A673 (cell line): ENCODE measurements around the gene NEIL1. TPM values are rescaled to one million over a fixed set of nuclear protein-coding genes. Genes with fewer than 3 reads are reported as not detected.

ENCODE experiments used
- BruUV-seq: library from RNA; stranded (reverse); fragments of 400-500 nt; replicated peaks from 2 replicates; lab custom pipeline; 2021; lab: Mats Ljungman, UMichigan
- CTCF ChIA-PET: fragments of 300-600 bp; sonication (Branson Sonifier 250); formaldehyde crosslinking; loops from one replicate; lab custom pipeline; 2022; ENCODE audit warnings: antibody characterized with exemption; lab: Charles Lee
- POLR2A ChIA-PET: fragments of 300-600 bp; sonication (Branson Sonifier 250); formaldehyde crosslinking; loops from one replicate; lab custom pipeline; 2022; ENCODE audit warnings: antibody characterized with exemption; ENCODE audit not compliant: low non-redundant PET; lab: Charles Lee
- DNase-seq: peaks from one replicate; pipeline ENCODE4 v3.0.0-alpha.2; 2015; ENCODE audit warnings: low spot score
- H3K27ac ChIP-seq: fragments of 200-600 bp; sonication (generic); 2 replicates; pipeline ENCODE4 v1.5.1; 2016; ENCODE audit warnings: mixed run types, low read depth, mild to moderate bottlenecking, mixed read lengths, antibody characterized with exemption, low read length; ENCODE audit not compliant: poor library complexity, severe bottlenecking
- H3K27me3 ChIP-seq: fragments of 200-600 bp; sonication (generic); replicated peaks from 2 replicates; pipeline ENCODE4 v1.6.1; 2017; ENCODE audit warnings: mixed run types, low read depth, mild to moderate bottlenecking, mixed read lengths, antibody characterized with exemption, low read length; ENCODE audit not compliant: insufficient read depth, poor library complexity
- H3K36me3 ChIP-seq: fragments of 200-600 bp; sonication (generic); 2 replicates; pipeline ENCODE4 v1.6.1; 2016; ENCODE audit warnings: mixed run types, mild to moderate bottlenecking, mixed read lengths, antibody characterized with exemption, low read length; ENCODE audit not compliant: insufficient read depth, poor library complexity, severe bottlenecking
- H3K4me1 ChIP-seq: fragments of 200-600 bp; sonication (generic); 2 replicates; pipeline ENCODE4 v1.6.1; 2017; ENCODE audit warnings: mixed run types, mild to moderate bottlenecking, mixed read lengths, antibody characterized with exemption, low read length; ENCODE audit not compliant: insufficient read depth, poor library complexity, severe bottlenecking
- H3K4me3 ChIP-seq: fragments of 200-600 bp; sonication (generic); 2 replicates; pipeline ENCODE4 v1.5.1; 2016; ENCODE audit warnings: low read depth, mixed run types, mild to moderate bottlenecking, mixed read lengths, low read length; ENCODE audit not compliant: poor library complexity, severe bottlenecking
- H3K9me3 ChIP-seq: fragments of 200-600 bp; sonication (generic); 2 replicates; pipeline ENCODE4 v1.6.1; 2016; ENCODE audit warnings: mixed run types, low read depth, mild to moderate bottlenecking, mixed read lengths, antibody characterized with exemption, low read length; ENCODE audit not compliant: poor library complexity, severe bottlenecking
- CTCF ChIP-seq: fragments of 300-800, 200-600 bp; sonication (generic); conservative IDR thresholded peaks from 2 replicates; pipeline ENCODE4 v1.5.1; 2017; ENCODE audit warnings: low read depth, mild to moderate bottlenecking, antibody characterized with exemption, low read length, moderate library complexity, mixed read lengths
- EZH2 ChIP-seq: fragments of 200-600 bp; sonication (generic); IDR thresholded peaks from 2 replicates; pipeline ENCODE4 v1.6.1; 2017; ENCODE audit warnings: borderline replicate concordance, low read depth, mild to moderate bottlenecking, mixed read lengths, antibody characterized with exemption, low read length; ENCODE audit not compliant: poor library complexity, severe bottlenecking
- intact Hi-C: fragments of 100-400 bp; cut with micrococcal nuclease; formaldehyde crosslinking; loops from one replicate; pipeline ENCODE4 v1.10.0; 2022; ENCODE audit not compliant: unreplicated experiment
- microRNA-seq: library from miRNA; unstranded; fragments of <30 nt; microRNA quantifications from one replicate; pipeline ENCODE4 v1.2.0, GENCODE V29; 2021
- total RNA-seq: library from RNA; stranded (reverse); gene quantifications from 2 replicates; pipeline ENCODE4 v1.2.3, GENCODE V29; 2021

The NEIL1 gene
- total RNA-seq, 1 experiment from 2014 or later = 3.8 TPM

DNA sequence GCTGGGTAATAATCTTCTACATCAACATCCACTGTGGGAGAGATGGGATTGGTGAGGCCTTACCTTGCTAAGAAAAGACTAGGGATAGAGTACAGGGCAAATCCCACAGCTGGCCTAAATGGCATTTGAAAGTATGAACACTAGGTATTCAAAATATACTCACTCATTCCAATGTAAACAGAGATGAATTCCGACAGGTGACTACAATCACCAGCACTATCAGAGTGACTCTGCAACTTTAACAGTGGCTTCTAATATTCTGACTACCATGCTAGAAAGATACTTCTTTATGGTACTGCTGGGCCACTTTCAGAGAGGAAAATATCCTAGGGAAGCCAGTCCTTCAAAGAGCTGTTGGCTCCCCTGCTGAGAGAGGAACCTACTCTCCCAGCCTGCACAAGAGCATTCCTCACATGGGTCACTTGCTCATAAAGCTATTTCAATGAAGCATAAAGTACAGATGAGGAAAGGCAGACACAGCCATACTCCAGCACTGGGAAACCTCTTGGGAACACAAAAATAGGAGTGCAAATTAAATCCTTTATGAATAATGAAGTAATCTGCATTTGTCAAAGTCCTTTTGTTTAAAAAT lies 43.0 kb downstream of the NEIL1 start:
- DNase-seq = peak; percentile 81
- BruUV-seq = no TSS peak
- H3K27ac ChIP-seq = no peak overlapping the region
- H3K4me3 ChIP-seq = no peak overlapping the region
- ChIA-PET POLR2A (no interaction called here), CTCF (interaction anchor here (1.0 kb wide), 1 partner anchor 22 kb away, joined by 3 read pairs; the partner anchor contains the start of gene MAN2C1)
- peaks cover 4% of the 10 kb centered on the region for H3K4me1 ChIP-seq
- intact Hi-C loops = no loop called here
- TF ChIP-seq EZH2 (no peak), CTCF (no peak)
- peaks cover 87% of the 10 kb centered on the region for H3K36me3 ChIP-seq
- H3K27me3 ChIP-seq = no peaks in the 10 kb centered on the region
- no peaks in the 10 kb centered on the region for H3K9me3 ChIP-seq

DNA sequence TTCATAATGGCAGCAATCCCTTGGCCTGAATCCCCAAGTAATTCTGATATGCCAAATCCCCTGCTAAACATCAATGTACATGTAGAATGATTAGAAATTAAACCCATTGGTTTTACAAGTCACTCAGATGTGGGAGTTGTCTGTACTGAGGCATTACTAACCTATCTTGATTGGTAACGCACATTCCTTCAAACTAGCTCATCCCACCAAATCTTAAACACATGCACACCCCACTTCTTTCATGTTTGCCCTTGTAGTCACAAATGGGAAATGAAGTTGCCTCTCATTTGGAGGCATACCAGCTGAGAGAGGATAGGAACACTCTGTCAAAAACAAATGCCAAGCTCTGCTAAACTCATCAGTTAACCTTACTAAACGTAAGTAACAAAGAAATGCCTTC lies 50.7 kb downstream of the NEIL1 start:
- no peaks in the 10 kb centered on the region for H3K9me3 ChIP-seq
- no peaks in the 10 kb centered on the region for H3K27me3 ChIP-seq
- TF ChIP-seq EZH2 (no peak), CTCF (no peak)
- H3K4me1 ChIP-seq = no peaks in the 10 kb centered on the region
- DNase-seq = no peak
- intact Hi-C loops = no loop called here
- peaks cover 87% of the 10 kb centered on the region for H3K36me3 ChIP-seq
- POLR2A ChIA-PET = no interaction called here
- CTCF ChIA-PET = no interaction called here
- BruUV-seq = no TSS peak
- no peak overlapping the region for H3K4me3 ChIP-seq
- no peak overlapping the region for H3K27ac ChIP-seq

DNA sequence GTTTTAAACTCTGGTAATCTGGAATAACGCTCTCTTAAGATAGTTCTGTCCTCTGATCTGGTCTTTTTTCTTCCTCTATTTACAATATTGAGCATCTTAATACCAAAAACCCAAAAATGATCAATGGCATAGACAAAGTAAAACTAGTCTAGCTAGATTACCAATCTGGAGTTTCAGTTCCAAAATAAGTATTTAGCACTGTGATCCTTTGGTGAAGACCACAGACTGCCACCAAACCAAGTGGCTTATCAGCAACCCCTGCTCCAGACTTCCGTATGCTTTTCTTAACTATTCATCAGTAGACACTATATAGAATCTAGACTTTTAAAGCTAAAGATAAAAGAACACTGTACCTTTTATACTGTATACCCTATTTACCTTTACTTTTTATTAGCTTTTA lies 57.1 kb downstream of the NEIL1 start:
- CTCF ChIA-PET = no interaction called here
- intact Hi-C loops = no loop called here
- BruUV-seq = no TSS peak
- Histone ChIP-seq H3K4me1 (no peaks in the 10 kb centered on the region), H3K36me3 (peaks cover 83% of the 10 kb centered on the region), H3K4me3 (no peak overlapping the region), H3K27ac (no peak overlapping the region), H3K27me3 (no peaks in the 10 kb centered on the region), H3K9me3 (no peaks in the 10 kb centered on the region)
- DNase-seq = no peak
- POLR2A ChIA-PET = no interaction called here
- TF ChIP-seq EZH2 = no peak
- no peak for TF ChIP-seq CTCF

Small RNAs within 50 kb of the gene (microRNA-seq; reads per million reads assigned to microRNA genes)
- not detected for gene MIR631

Other genes starting within 250 kb of the NEIL1 start
- gene C15orf39, start 145.2 kb upstream of the NEIL1 start, total RNA-seq = 28.9 and 30.3 TPM in 2 replicates
- not detected in 2 replicates for gene GOLGA6C, start 88.7 kb upstream of the NEIL1 start, total RNA-seq
- gene GOLGA6D, start 64.2 kb upstream of the NEIL1 start, total RNA-seq = 0.13 TPM in 1 of 2 replicates, not detected in the other
- gene COMMD4, start 11.0 kb upstream of the NEIL1 start, total RNA-seq = 109 and 126 TPM in 2 replicates
- 169 and 205 TPM in 2 replicates for gene MAN2C1, start 21.6 kb downstream of the NEIL1 start, total RNA-seq
- gene SIN3A, start 104.7 kb downstream of the NEIL1 start, total RNA-seq = 74.7 and 86.3 TPM in 2 replicates
- gene PTPN9, start 232.3 kb downstream of the NEIL1 start, total RNA-seq = 60.9 and 64.9 TPM in 2 replicates